Common myeloid progenitor, CD34-positive (primary cell): ENCODE results near the gene TSC22D2.
A peak's percentile ranks its signal among the peaks of the same experiment; 100 is the strongest.

Experiments used
- CTCF ChIA-PET: fragments of 350-600 bp; sonication (Branson Sonifier 250); formaldehyde crosslinking; loops from one replicate; lab custom pipeline; 2021; ENCODE audit warnings: antibody characterized with exemption; lab: Charles Lee
- POLR2A ChIA-PET: fragments of 350-600 bp; sonication (Branson Sonifier 250); formaldehyde crosslinking; loops from one replicate; lab custom pipeline; 2021; ENCODE audit warnings: antibody characterized with exemption; lab: Charles Lee
- DNase-seq, 3 donors: peaks; one replicate each; pipeline versions ENCODE4 v3.0.0 to v3.0.0-alpha.2; 2013
- H3K27ac ChIP-seq, 2 experiments: 1 replicate in 1 of 2; 2 replicates in 1 of 2; pipeline ENCODE4 v1.7.0; 2013; ENCODE audit warnings: inconsistent platforms in 2 of 2, low read length in 2 of 2, mild to moderate bottlenecking in 2 of 2, low read depth in 1 of 2, moderate library complexity in 1 of 2; ENCODE audit not compliant: severe bottlenecking in 2 of 2, insufficient read depth in 1 of 2, poor library complexity in 1 of 2
- H3K27me3 ChIP-seq, 5 experiments: replicated peaks in 2 of 5; 1 replicate in 3 of 5; 2 replicates in 2 of 5; pipeline versions ENCODE4 v1.6.1 to v1.7.0; 2013; ENCODE audit warnings: low read length in 4 of 5, mild to moderate bottlenecking in 2 of 5, moderate library complexity in 2 of 5, inconsistent platforms in 1 of 5; ENCODE audit not compliant: insufficient read depth in 5 of 5, control insufficient read depth in 4 of 5
- H3K36me3 ChIP-seq, 4 experiments: 1 replicate in 2 of 4; 2 replicates in 2 of 4; pipeline versions ENCODE4 v1.6.1 to v1.7.0; 2013; ENCODE audit warnings: low read length in 3 of 4, control low read depth in 1 of 4, mild to moderate bottlenecking in 1 of 4; ENCODE audit not compliant: control insufficient read depth in 4 of 4, insufficient read depth in 4 of 4
- H3K4me1 ChIP-seq, 4 experiments: 1 replicate in 3 of 4; 2 replicates in 1 of 4; pipeline versions ENCODE4 v1.6.1 to v1.7.1; 2013; ENCODE audit warnings: low read length in 3 of 4, mild to moderate bottlenecking in 3 of 4, control low read depth in 1 of 4, inconsistent platforms in 1 of 4, moderate library complexity in 1 of 4; ENCODE audit not compliant: control insufficient read depth in 4 of 4, insufficient read depth in 4 of 4; ENCODE audit errors: control extremely low read depth in 1 of 4
- H3K4me3 ChIP-seq, 7 experiments: 1 replicate in 4 of 7; 2 replicates in 3 of 7; pipeline versions ENCODE4 v1.5.1 to v1.7.0; 2013; ENCODE audit warnings: mild to moderate bottlenecking in 7 of 7, low read length in 6 of 7, moderate library complexity in 6 of 7, inconsistent platforms in 2 of 7, low read depth in 2 of 7, control low read depth in 1 of 7; ENCODE audit not compliant: insufficient read depth in 4 of 7, control insufficient read depth in 1 of 7; ENCODE audit errors: extremely low read depth in 1 of 7
- H3K9me3 ChIP-seq, 5 experiments: 1 replicate in 4 of 5; 2 replicates in 1 of 5; pipeline versions ENCODE4 v1.6.1 to v1.7.1; 2013; ENCODE audit warnings: low read length in 4 of 5, mild to moderate bottlenecking in 2 of 5, inconsistent platforms in 1 of 5, low read depth in 1 of 5, moderate library complexity in 1 of 5; ENCODE audit not compliant: control insufficient read depth in 4 of 5, insufficient read depth in 2 of 5; ENCODE audit errors: control extremely low read depth in 1 of 5
- WGBS: methylation state at CpG from one replicate; pipeline ENCODE4 v1.1.5; 2013; ENCODE audit not compliant: insufficient coverage; 5-methylcytosine and 5-hydroxymethylcytosine counted together

The TSC22D2 gene

GRCh38 chr3:150407808-150408220 lies 284 bp upstream of the TSC22D2 start:
- H3K36me3 ChIP-seq: no peaks in the 10 kb centered on the region
- no peak for DNase-seq
- ChIA-PET POLR2A (interaction anchor here (0.8 to 1.1 kb wide), 3 partner anchors 18 to 36 kb away, joined by 3 to 4 read pairs (median 4); no protein-coding TSS in a partner anchor), CTCF (interaction anchor here (1.0 to 4.5 kb wide), 6 partner anchors 11 to 120 kb away, joined by 3 to 28 read pairs (median 21); no protein-coding TSS in a partner anchor)
- H3K9me3 ChIP-seq: no peaks in the 10 kb centered on the region
- peak overlapping the region; percentile 95 to 97 for H3K27ac ChIP-seq
- H3K4me3 ChIP-seq: peak overlapping the region in 6 of 7 experiments; percentile 83 to 97 (median 94)
- no peaks in the 10 kb centered on the region for H3K27me3 ChIP-seq
- peaks cover 20 to 37% (median 25%) of the 10 kb centered on the region in 4 experiments for H3K4me1 ChIP-seq
- 0% methylated on average over 7 of the region's 13 CpGs for WGBS

GRCh38 chr3:150409125-150409511 lies 1.0 kb downstream of the TSC22D2 start:
- peak overlapping the region; percentile 85 to 97 (median 92) for H3K4me3 ChIP-seq
- H3K36me3 ChIP-seq: no peaks in the 10 kb centered on the region
- WGBS: under 1% methylated on average over 30 of the region's 30 CpGs
- POLR2A ChIA-PET: interaction anchor here (0.6 to 2.5 kb wide), 8 partner anchors 21 to 183 kb away, joined by 3 to 8 read pairs (median 4); partner anchors contain the start of genes EIF2A and SERP1
- H3K4me1 ChIP-seq: peaks cover 23 to 47% (median 33%) of the 10 kb centered on the region in 4 experiments
- no peaks in the 10 kb centered on the region for H3K9me3 ChIP-seq
- no peak for DNase-seq
- H3K27me3 ChIP-seq: no peaks in the 10 kb centered on the region
- peak overlapping the region; percentile 95 to 97 for H3K27ac ChIP-seq
- CTCF ChIA-PET: interaction anchor here (0.7 to 4.5 kb wide), 23 partner anchors 9 to 184 kb away, joined by 3 to 28 read pairs (median 4); no protein-coding TSS in a partner anchor

- POLR2A ChIA-PET: interaction anchor here (0.6 to 2.5 kb wide), 10 partner anchors 10 to 183 kb away, joined by 3 to 8 read pairs (median 4); partner anchors contain the start of genes EIF2A and SERP1
- peak; percentile 92 to 95 (median 94) for DNase-seq
- Histone ChIP-seq H3K36me3 (no peaks in the 10 kb centered on the region), H3K27ac (peak overlapping the region; percentile 95 to 97), H3K27me3 (no peaks in the 10 kb centered on the region), H3K4me3 (peak overlapping the region; percentile 85 to 97 (median 92)), H3K4me1 (peaks cover 23 to 49% (median 34%) of the 10 kb centered on the region in 4 experiments), H3K9me3 (no peaks in the 10 kb centered on the region)
- 0% methylated on average over 68 of the region's 72 CpGs for WGBS
- CTCF ChIA-PET: interaction anchor here (0.7 to 4.5 kb wide), 23 partner anchors 9 to 185 kb away, joined by 3 to 28 read pairs (median 4); no protein-coding TSS in a partner anchor
These were observed 1.6 kb downstream of the TSC22D2 start for GRCh38 chr3:150409512-150410310.

GRCh38 chr3:150410311-150411105 lies 2.4 kb downstream of the TSC22D2 start:
- peak overlapping the region; percentile 40 to 97 for H3K27ac ChIP-seq

GRCh38 chr3:150411106-150411460 lies 3.0 kb downstream of the TSC22D2 start:
- H3K9me3 ChIP-seq: no peaks in the 10 kb centered on the region
- peak overlapping the region; percentile 85 to 97 (median 92) for H3K4me3 ChIP-seq
- peaks cover 0 to 4% (median 0%) of the 10 kb centered on the region in 4 experiments for H3K36me3 ChIP-seq
- no peak for DNase-seq
- ChIA-PET POLR2A (interaction anchor here (0.6 to 2.5 kb wide), 2 partner anchors 23 to 125 kb away, joined by 3 to 7 read pairs; no protein-coding TSS in a partner anchor), CTCF (interaction anchor here (0.9 to 4.5 kb wide), 7 partner anchors 9 to 93 kb away, joined by 3 to 26 read pairs (median 4); no protein-coding TSS in a partner anchor)
- 5% methylated on average over 4 of the region's 5 CpGs for WGBS
- no peaks in the 10 kb centered on the region for H3K27me3 ChIP-seq
- peaks cover 23 to 49% (median 34%) of the 10 kb centered on the region in 4 experiments for H3K4me1 ChIP-seq
- H3K27ac ChIP-seq: peak overlapping the region; percentile 40 to 97

More at GRCh38 chr3:150410311-150411105, 2.4 kb downstream of the TSC22D2 start:
- Histone ChIP-seq H3K27me3 (no peaks in the 10 kb centered on the region), H3K9me3 (no peaks in the 10 kb centered on the region), H3K36me3 (peaks cover 0 to 1% (median 0%) of the 10 kb centered on the region in 4 experiments), H3K4me1 (peaks cover 23 to 49% (median 34%) of the 10 kb centered on the region in 4 experiments), H3K4me3 (peak overlapping the region; percentile 85 to 97 (median 92))
- ChIA-PET CTCF (interaction anchor here (0.7 to 4.5 kb wide), 20 partner anchors 8 to 183 kb away, joined by 3 to 28 read pairs (median 4); no protein-coding TSS in a partner anchor), POLR2A (interaction anchor here (0.6 to 2.5 kb wide), 5 partner anchors 9 to 124 kb away, joined by 3 to 8 read pairs (median 5); no protein-coding TSS in a partner anchor)
- peak in 1 of 3 donors; percentile 47 for DNase-seq
- under 1% methylated on average over 64 of the region's 68 CpGs for WGBS

- 11% methylated on average over 1 of the region's 3 CpGs for WGBS
- CTCF ChIA-PET: interaction anchor here (0.9 to 4.5 kb wide), 9 partner anchors 9 to 182 kb away, joined by 3 to 26 read pairs (median 4); no protein-coding TSS in a partner anchor
- Histone ChIP-seq H3K27me3 (no peaks in the 10 kb centered on the region), H3K27ac (peak overlapping the region in 1 of 2 experiments; percentile 97), H3K9me3 (no peaks in the 10 kb centered on the region), H3K36me3 (peaks cover 0 to 4% (median 0%) of the 10 kb centered on the region in 4 experiments), H3K4me1 (peaks cover 23 to 49% (median 34%) of the 10 kb centered on the region in 4 experiments), H3K4me3 (peak overlapping the region in 6 of 7 experiments; percentile 89 to 97 (median 94))
- DNase-seq: no peak
- POLR2A ChIA-PET: no interaction called here
These were observed 3.4 kb downstream of the TSC22D2 start for GRCh38 chr3:150411546-150411945.
